ENCODE data around the gene UBN1.

Gene UBN1, protein sequence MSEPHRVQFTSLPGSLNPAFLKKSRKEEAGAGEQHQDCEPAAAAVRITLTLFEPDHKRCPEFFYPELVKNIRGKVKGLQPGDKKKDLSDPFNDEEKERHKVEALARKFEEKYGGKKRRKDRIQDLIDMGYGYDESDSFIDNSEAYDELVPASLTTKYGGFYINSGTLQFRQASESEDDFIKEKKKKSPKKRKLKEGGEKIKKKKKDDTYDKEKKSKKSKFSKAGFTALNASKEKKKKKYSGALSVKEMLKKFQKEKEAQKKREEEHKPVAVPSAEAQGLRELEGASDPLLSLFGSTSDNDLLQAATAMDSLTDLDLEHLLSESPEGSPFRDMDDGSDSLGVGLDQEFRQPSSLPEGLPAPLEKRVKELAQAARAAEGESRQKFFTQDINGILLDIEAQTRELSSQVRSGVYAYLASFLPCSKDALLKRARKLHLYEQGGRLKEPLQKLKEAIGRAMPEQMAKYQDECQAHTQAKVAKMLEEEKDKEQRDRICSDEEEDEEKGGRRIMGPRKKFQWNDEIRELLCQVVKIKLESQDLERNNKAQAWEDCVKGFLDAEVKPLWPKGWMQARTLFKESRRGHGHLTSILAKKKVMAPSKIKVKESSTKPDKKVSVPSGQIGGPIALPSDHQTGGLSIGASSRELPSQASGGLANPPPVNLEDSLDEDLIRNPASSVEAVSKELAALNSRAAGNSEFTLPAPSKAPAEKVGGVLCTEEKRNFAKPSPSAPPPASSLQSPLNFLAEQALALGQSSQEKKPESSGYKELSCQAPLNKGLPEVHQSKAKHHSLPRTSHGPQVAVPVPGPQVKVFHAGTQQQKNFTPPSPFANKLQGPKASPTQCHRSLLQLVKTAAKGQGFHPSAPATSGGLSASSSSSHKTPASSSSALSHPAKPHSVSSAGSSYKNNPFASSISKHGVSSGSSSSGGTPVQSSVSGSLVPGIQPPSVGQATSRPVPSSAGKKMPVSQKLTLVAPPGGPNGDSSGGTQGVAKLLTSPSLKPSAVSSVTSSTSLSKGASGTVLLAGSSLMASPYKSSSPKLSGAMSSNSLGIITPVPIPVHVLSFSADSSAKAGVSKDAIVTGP (N-terminal part only)

GRCh38 chr16:4846901-4847773, at the start of gene UBN1, which contains the start of gene GLYR1:
TSS of gene UBN1 (plus strand) at chr16:4847481. CDS start at chr16:4852918, 5,437 bp downstream.
TSS of gene GLYR1 (minus strand) at chr16:4847288. CDS start at chr16:4847265, 23 bp downstream.
- DNase-seq (ENCODE audit: low read depth in 2 of 2) = peak; percentile 92 to 93

DNA sequence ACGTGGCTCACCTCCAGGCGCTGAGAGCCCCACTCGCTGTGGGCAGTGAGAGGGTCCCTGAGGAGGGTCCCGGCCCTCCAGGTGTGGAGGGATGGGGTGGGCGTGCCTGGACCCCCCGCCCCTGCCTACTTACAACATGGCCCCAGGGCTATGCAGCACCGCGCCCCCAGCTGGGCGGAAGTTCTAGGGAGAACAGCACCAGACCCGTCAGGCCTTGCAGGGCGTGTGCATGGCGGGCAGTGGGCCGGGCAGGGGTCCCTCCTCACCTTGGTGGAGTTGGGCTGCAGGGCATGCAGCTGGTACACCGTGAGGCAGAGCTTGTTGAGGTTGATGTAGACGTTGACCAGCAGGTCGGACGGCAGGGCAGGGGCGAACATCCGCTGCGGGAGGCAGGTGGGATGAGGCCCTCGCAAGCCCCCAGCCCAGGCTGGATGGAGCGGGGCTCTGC, 49.5 kb upstream of the UBN1 start:
- no peak for DNase-seq (ENCODE audit: low read depth in 2 of 2)

- no peak for DNase-seq (ENCODE audit: low read depth in 2 of 2)
These were observed 48.8 kb upstream of the UBN1 start for GRCh38 chr16:4798456-4798855.

DNA sequence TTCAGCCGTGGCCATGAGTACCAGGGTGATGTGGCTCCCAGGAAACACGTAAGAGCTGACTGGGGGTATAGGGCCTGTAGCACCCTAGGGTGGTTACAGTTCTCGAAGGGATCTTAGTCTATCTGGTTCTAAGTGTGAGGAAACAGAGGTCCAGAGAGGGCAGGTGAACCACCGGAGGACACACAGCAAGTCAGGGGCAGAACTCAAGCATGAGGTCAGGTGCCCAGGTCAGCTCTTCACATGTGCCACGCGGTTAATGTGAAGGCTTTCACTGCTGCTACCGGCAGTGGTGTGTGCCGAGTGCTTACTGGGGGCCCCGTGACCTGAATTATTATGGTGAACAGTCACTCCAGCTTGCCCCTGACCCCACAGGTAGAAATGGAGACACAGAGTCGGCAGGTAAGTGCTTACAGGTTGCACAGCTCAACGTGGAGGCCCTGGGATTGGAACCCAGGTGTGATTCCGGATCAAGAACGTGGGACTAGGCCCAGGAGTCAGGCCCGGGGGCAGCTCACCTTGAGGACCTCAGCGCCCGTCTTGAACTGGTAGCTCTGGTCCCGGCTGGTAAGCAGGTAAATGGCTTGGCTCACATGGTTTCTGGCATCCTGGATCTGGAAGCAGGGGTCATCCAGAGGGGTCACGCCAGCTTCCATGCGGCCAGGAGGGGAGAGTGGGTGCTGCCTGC, 48.0 kb upstream of the UBN1 start:
- DNase-seq (ENCODE audit: low read depth in 2 of 2) = no peak

DNA sequence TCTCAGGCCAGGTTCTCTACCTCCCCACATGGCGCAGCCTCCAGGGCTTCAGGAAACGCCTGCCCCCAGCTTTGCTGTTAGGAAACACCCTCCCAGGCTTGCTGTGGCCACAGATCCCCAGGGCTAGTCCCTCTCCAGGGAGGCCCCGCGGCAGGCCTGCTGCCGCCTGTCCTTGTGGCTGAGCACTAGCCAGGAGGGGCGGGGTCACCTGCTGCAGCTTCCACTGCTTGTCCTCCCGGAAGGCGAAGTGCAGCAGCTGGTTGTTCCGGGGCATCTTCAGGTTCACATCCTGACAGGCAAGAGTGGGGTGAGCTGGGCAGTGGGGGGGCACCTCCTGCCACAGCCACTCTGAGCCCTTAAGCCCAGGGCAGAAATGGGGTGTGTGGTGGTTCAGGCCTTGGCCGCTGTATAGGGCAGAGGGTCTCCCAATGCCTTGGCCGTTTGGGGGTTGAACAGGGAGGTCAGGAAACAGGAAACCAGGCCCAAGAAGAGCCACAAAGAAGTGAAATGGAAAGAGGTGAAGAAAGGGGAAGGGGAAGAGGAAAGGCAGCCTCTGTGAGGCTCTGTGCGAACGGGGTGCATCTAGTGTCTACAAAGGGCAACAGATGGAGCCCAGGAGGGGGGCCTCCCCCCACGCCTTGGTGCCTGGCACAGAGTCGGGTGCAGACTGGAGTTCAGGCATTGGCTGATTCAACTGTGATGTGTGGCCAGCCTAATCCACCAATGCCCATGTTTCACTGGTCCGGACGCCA, 46.8 kb upstream of the UBN1 start:
- no peak for DNase-seq (ENCODE audit: low read depth in 2 of 2)

DNA sequence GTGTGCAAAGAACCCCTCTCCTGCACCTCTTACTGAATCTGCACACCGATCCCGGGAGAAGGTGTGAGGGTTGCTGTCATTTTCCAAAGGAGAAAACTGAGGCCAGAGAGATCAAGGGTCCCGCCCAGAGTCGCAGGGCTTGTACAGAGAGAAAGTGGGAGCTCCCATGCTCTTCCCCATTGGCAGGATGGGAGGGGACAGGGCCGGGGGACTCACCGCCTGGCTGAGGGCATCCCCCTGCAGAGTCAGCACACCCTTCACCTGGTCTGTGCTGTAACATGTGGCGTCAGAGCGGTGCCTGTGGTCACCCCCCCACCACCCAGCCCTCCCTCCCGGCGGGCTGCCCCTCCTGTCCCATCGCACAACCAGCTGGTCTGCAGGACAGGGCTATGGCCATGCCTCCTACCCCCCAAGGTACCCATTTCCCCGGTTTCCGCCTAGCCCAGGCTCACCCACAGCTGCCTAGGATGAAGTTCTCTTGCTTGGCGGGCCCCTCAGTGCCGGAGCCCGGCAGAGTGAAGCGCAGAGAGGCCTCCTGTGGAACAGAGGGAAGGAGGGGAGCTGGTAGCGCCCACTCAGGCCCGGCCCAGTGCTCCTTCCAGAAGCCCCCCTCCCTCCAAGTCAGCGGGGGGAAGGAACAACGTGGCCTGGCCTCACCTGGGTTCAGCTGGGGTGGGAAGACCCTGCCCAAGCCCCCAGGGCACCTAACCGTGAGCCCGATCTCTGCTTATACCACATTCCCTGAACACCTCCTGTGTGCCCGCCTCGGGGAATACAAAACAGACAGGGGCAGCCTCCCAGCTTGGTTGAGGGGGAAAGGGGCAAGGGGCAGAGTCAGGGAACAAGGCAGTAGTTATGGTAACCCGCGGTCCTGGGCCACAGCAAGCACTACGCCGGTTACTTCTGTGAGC, 46.0 kb upstream of the UBN1 start:
- no peak for DNase-seq (ENCODE audit: low read depth in 2 of 2)

GRCh38 chr16:4801962-4802658, 45.2 kb upstream of the UBN1 start, which contains the start of gene ROGDI:
TSS of gene ROGDI (minus strand) at chr16:4802633. CDS start at chr16:4802571, 62 bp downstream.
- no peak for DNase-seq (ENCODE audit: low read depth in 2 of 2)

DNA sequence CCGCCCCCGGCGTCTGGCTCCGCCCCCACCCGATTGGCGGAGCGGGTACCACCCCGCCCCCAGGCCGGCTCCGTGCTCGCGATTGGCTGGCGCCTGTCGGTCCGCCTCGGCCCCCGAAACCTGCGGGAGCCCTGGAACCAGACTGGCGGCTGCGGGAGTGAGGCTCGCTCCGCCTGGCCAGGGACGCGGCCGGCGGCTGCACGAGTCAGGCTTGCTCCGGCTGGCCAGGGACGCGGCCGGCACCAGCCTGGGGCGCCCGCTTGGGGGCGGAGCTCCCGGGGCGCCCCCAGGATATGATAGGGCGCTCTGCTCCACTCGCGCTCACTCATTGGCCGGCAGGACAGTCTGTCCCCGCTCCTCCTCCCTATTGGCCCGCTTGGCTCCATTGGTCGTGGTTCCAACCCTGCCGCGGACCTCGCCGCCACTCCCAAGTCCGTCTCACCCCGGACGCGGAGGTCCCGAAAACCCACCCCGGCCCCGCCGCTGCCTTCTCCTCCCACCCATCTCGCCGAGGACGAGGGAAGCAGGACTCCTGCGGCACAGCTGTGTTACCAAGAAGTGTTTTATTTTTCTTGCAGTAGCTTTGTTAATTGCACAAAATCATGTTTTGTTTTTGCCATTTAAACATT, 44.5 kb upstream of the UBN1 start:
- DNase-seq (ENCODE audit: low read depth in 2 of 2) = peak; percentile 76 to 77

- DNase-seq (ENCODE audit: low read depth in 2 of 2) = no peak
These were observed 43.9 kb upstream of the UBN1 start for GRCh38 chr16:4803401-4803844.

DNA sequence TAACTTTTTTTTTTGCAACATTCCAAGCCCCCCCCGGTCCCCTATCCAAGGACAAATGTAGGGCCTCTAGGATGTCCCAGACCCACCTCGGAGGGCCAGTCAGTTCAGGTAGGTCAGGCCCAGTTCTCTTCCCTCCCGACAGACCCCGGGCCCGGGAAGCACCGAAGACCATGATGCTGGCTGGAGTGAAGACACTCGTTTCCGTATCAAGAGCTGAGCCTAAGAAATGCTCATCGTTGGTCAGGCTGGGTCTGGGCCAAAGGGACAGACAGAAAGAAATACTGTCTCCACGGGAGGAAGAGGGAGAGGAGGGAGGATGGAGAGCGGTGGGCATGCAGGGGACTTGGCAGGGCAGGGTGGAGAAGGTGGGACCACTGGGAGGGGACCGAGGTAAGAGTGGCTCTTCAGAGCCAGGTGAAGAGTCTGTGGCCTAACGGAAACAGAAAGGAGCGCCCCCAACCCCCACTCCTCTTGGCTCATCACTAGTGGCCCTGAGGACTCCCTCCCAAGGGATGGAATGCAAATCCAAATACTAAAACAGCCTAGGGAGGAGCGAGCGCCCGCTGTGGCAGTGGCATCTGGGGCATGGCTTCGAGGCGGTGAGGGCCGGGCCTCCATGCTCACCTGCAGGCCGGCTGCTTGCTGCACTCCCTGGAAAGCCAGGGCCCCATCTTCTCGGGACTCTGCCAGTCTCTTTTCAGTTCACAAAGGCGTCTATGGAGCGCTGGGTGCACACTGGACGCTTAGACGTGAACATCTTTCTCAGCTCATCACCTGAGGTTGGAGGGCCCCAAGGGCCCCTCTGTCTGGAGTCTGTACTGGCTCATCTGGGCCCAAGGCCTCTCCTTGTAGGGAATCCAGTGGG, 43.2 kb upstream of the UBN1 start:
- DNase-seq (ENCODE audit: low read depth in 2 of 2) = no peak

GRCh38 chr16:4805231-4805630, 42.0 kb upstream of the UBN1 start:
- no peak for DNase-seq (ENCODE audit: low read depth in 2 of 2)

- DNase-seq (ENCODE audit: low read depth in 2 of 2) = no peak
These were observed 41.0 kb upstream of the UBN1 start for GRCh38 chr16:4806280-4806679.

GRCh38 chr16:4811242-4811641, 36.0 kb upstream of the UBN1 start:
- DNase-seq (ENCODE audit: low read depth in 2 of 2) = no peak

DNA sequence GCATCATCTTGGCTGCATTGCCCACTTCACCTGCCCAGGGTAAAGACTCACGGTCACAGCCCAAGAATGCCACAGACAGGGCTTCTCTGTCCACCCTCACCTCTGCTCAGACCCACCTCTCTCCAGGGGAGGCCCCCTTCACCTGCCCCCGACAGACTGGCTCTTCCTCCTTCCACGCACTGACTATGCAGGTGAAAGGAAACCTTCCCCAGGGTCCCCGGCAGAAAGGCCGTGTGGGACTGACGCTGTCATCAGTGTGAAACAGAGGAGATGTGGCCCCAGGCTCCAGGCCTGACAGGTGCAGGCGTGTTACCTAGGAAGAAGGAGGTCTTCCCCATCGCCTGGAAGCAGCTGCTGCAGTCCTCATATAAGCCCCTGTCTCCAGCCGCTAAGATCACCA, 35.5 kb upstream of the UBN1 start:
- DNase-seq (ENCODE audit: low read depth in 2 of 2) = no peak

GRCh38 chr16:4813251-4814003, 33.9 kb upstream of the UBN1 start:
- DNase-seq (ENCODE audit: low read depth in 2 of 2) = no peak

DNA sequence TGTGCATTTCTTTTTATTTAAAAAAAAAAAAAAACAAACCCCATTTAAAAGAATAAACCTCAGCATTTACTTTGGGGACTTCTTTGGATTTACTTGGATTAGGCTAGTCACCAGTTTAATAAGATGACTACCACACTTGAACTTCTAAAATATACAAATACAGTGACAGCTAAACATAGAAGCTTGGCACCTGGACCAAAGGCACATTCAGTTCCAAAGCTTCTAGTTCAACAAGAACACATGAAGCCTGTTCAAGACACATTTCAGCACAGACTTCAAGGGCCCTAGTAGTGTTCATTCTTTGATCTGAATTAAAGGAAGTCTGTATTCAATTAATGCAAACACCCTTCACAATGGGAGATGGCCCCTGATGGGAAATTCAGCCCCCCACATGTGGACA, 33.2 kb upstream of the UBN1 start:
- DNase-seq (ENCODE audit: low read depth in 2 of 2) = no peak
